Body of pancreas (tissue), 4 donors: Measurements from ENCODE around the gene THBS1. TPM values are rescaled to one million over a fixed set of nuclear protein-coding genes. Genes with fewer than 3 reads are reported as not detected.

Experiments
- ATAC-seq: fragments of 150-250 bp; one replicate; pipeline ENCODE4 v1.9.1; 2016
- DNase-seq, 4 donors: peaks; one replicate each; pipeline ENCODE4 v3.0.0-alpha.2; 2019
- H3K27ac ChIP-seq, 4 donors: fragments of 200-600 bp; sonication (generic); 1 replicate in 3 of 4; 2 replicates in 1 of 4; pipeline versions ENCODE4 v1.5.1 to v1.6.1; 2016 to 2019; ENCODE audit warnings: mild to moderate bottlenecking in 1 of 4, mixed read lengths in 1 of 4, moderate library complexity in 1 of 4
- H3K27me3 ChIP-seq, 2 donors: fragments of 200-600 bp; sonication (generic); one replicate each; pipeline ENCODE4 v1.6.0; 2016; ENCODE audit warnings: mild to moderate bottlenecking in 1 of 2
- H3K36me3 ChIP-seq, 2 donors: fragments of 200-600 bp; sonication (generic); replicated peaks in 1 of 2; 2 replicates each; pipeline ENCODE4 v1.5.1; 2016; ENCODE audit warnings: low read depth in 2 of 2; ENCODE audit not compliant: insufficient read depth in 1 of 2
- H3K4me1 ChIP-seq: fragments of 200-600 bp; sonication (generic); one replicate; pipeline ENCODE4 v1.6.0; 2016
- H3K4me3 ChIP-seq, 2 donors: fragments of 200-600 bp; sonication (generic); 1 replicate in 1 of 2; 2 replicates in 1 of 2; pipeline ENCODE4 v1.5.1; 2016 to 2019
- H3K9me3 ChIP-seq, 3 donors: fragments of 200-600 bp; sonication (generic); 1 replicate in 2 of 3; 2 replicates in 1 of 3; pipeline ENCODE4 v1.5.1; 2016
- CTCF ChIP-seq, 7 experiments: fragments of 450-650 bp in 4 of 7; fragments of 200-600 bp in 3 of 7; sonication (generic) in 3 of 7; IDR thresholded peaks; one replicate each; pipeline ENCODE4 v1.5.1; 2016 to 2019; ENCODE audit warnings: antibody characterized with exemption in 7 of 7
- POLR2A ChIP-seq, 3 donors: fragments of 450-650 bp; IDR thresholded peaks; one replicate each; pipeline ENCODE4 v1.6.1; 2016; ENCODE audit warnings: antibody characterized with exemption in 3 of 3, mild to moderate bottlenecking in 2 of 3
- WGBS, 2 donors: methylation state at CpG; one replicate each; pipeline ENCODE4 v1.1.5; 2017; 5-methylcytosine and 5-hydroxymethylcytosine counted together
- intact Hi-C: fragments of 100-400 bp; cut with DNase I; formaldehyde crosslinking; loops from one replicate; pipeline ENCODE4 v1.15.1; 2023
- total RNA-seq, 2 donors: library from RNA; depleted of rRNA; stranded (reverse); fragments of >200 nt; gene quantifications; one replicate each; pipeline ENCODE4 v1.1.0, GENCODE V29; 2016

Gene THBS1
- total RNA-seq, 2 donors from 2014 or later: 139 to 398 TPM

GRCh38 chr15:39595338-39596221 is 14.7 kb downstream of the THBS1 start:
- no peak overlapping the region for H3K4me3 ChIP-seq
- ATAC-seq (no peak), DNase-seq (no peak)
- H3K27me3 ChIP-seq: no peaks in the 10 kb centered on the region
- peaks cover 0 to 18% of the 10 kb centered on the region in 2 donors for H3K36me3 ChIP-seq
- no peaks in the 10 kb centered on the region for H3K4me1 ChIP-seq
- no peak overlapping the region for H3K27ac ChIP-seq
- TF ChIP-seq CTCF (IDR thresholded peaks at IDR 0.05): no peak
- TF ChIP-seq POLR2A (IDR thresholded peaks at IDR 0.05): peak in 1 of 3 donors; percentile 2
- WGBS, 2 donors: 83 to 87% methylated on average over 8 of the region's 8 CpGs
- intact Hi-C loops: no loop called here
- H3K9me3 ChIP-seq: no peaks in the 10 kb centered on the region

GRCh38 chr15:39596358-39597051 is 15.6 kb downstream of the THBS1 start:
- TF ChIP-seq POLR2A (IDR thresholded peaks at IDR 0.05) (no peak), CTCF (IDR thresholded peaks at IDR 0.05) (no peak)
- Histone ChIP-seq H3K9me3 (no peaks in the 10 kb centered on the region), H3K27ac (no peak overlapping the region), H3K27me3 (no peaks in the 10 kb centered on the region), H3K36me3 (peaks cover 0 to 14% of the 10 kb centered on the region in 2 donors), H3K4me1 (no peaks in the 10 kb centered on the region), H3K4me3 (no peak overlapping the region)
- intact Hi-C loops: no loop called here
- ATAC-seq: no peak
- no peak for DNase-seq
- 70 to 72% methylated on average over 5 of the region's 5 CpGs for WGBS, 2 donors

GRCh38 chr15:39597336-39597735 is 16.5 kb downstream of the THBS1 start:
- no peak for ATAC-seq

GRCh38 chr15:39597751-39598185 is 16.9 kb downstream of the THBS1 start:
- DNase-seq (no peak), ATAC-seq (no peak)
- WGBS, 2 donors: 86 to 89% methylated on average over 6 of the region's 6 CpGs
- Histone ChIP-seq H3K36me3 (peaks cover 0 to 10% of the 10 kb centered on the region in 2 donors), H3K27me3 (no peaks in the 10 kb centered on the region), H3K27ac (no peak overlapping the region), H3K4me3 (no peak overlapping the region), H3K9me3 (no peaks in the 10 kb centered on the region), H3K4me1 (no peaks in the 10 kb centered on the region)
- intact Hi-C loops: no loop called here
- no peak for TF ChIP-seq CTCF (IDR thresholded peaks at IDR 0.05)
- no peak for TF ChIP-seq POLR2A (IDR thresholded peaks at IDR 0.05)

More at GRCh38 chr15:39597336-39597735, 16.5 kb downstream of the THBS1 start:
- intact Hi-C loops: no loop called here
- Histone ChIP-seq H3K4me1 (no peaks in the 10 kb centered on the region), H3K9me3 (no peaks in the 10 kb centered on the region), H3K4me3 (no peak overlapping the region), H3K27me3 (no peaks in the 10 kb centered on the region), H3K36me3 (peaks cover 0 to 13% of the 10 kb centered on the region in 2 donors), H3K27ac (no peak overlapping the region)
- no peak for DNase-seq
- TF ChIP-seq POLR2A (IDR thresholded peaks at IDR 0.05) (no peak), CTCF (IDR thresholded peaks at IDR 0.05) (no peak)
- 86 to 91% methylated on average over 2 of the region's 2 CpGs for WGBS, 2 donors
